Measurements from ENCODE around the gene AQP4.

Gene AQP4

DNA sequence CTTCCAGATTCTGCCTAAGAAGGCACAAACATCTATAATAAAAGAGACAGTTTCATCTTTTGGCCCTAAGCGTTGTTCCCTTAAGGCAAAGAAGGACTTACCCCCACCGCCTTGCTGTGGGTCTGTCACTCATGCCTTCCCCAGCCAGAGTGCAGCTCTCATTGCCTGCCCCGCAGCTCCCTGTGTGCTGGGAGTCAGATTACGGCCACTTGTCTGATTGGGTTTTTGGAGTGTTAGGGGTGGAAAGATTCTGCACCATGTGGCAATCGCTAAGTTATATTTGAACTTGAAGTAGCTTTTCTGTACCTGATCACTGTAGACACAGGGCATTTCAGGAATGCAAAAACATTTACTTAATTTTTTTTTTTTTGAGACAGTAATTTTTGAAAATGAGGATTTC is at the start of gene AQP4:
TSS of gene AQP4 (minus strand) at position 151 of the 400 bp plus-strand sequence. CDS start at position 133, 18 bp downstream.
- DNase-seq (ENCODE audit: low spot score): no peak

DNA sequence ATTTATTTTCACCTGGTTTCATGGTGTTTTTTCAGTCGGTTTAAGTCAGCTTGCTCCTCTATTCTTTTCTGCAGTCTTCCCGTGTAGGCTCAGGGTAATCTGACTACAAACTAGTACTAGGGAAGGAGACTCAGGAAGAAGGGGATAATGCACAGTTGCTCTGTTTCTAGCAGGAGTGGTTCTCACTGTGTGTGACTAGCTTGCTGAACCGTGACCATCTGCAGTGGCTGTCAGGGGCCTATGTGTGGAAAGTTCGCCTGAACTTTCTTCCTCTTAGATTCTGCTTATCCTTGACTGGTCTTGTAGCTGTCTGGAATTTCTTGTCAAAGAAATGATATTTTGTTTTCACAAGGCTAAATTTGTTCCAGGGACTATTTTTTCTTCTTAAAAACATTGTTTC is 46.3 kb upstream of the AQP4 start:
- DNase-seq (ENCODE audit: low spot score): no peak

DNA sequence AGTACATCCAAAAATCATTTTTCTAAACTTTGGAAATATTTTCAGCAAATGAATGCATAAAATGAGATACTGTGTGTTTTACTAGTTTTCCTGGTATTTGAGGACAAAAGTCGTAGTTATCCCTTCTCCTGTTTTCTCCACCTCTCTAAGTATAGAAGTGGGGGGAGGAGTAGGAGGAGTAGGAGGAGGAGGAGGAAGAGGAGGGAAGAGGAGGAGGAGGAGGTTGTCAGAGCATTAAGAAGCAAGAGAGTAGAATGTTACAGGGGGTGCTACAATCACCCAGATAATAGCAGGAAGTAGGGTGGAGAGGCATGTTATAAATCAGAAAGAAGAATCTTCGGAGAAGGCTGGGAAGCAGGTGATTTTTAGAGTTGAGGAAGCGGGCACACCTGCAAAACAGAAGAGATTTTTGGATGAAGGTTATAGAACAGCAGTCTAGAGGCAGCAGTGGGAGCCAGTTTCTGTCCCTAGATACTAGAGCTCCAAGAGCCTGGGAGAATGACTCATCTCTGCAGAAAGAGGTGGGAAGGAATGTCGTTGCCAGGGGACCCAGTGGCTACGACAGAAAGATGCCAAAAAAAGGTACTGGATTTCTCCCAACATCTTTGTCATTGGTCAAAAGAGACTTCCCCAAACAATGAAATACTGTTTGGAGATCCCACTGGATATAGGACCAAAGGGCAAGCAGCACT is 44.2 kb upstream of the AQP4 start:
- no peak for DNase-seq (ENCODE audit: low spot score)

DNA sequence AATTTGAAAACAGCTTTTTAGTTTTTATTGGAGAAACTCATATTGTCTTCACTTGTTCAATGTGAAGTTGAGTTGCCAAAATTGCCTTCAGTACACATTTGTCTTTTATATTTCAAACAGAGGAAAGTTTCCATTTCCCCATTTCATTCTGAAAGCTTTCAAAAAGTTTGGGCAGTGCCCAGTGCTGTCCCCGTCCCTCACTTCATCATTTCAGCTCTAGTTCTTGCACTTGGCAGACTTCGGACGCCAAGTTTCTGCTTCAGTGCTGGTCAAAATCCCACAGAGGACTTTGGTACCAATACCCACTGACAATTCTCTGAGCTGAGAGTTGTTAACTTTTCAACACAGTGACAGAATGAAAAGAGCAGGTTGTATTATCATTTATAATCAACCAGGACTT is 43.4 kb upstream of the AQP4 start:
- DNase-seq (ENCODE audit: low spot score): no peak

GRCh38 chr18:26902291-26902690 is 36.8 kb upstream of the AQP4 start:
- DNase-seq (ENCODE audit: low spot score): no peak

DNA sequence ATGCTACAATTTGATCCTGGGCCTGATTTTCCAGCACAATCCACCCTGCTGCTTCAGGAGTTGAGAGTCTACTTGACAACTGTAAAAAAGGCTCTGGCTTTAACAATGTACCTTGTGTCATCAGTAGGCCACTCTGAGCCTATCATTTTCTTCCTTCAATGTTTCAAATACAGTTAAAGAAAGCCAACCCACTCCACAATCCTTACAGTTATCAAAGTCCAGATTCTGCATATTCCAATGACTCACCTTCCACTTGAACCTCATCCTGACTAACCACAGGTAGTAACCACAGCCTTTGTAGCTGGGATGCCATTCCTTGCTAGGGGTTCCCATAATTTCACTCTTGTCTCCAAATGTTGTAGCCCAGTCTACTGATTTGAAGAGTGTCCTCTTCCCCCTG is 35.5 kb upstream of the AQP4 start:
- DNase-seq (ENCODE audit: low spot score): no peak

DNA sequence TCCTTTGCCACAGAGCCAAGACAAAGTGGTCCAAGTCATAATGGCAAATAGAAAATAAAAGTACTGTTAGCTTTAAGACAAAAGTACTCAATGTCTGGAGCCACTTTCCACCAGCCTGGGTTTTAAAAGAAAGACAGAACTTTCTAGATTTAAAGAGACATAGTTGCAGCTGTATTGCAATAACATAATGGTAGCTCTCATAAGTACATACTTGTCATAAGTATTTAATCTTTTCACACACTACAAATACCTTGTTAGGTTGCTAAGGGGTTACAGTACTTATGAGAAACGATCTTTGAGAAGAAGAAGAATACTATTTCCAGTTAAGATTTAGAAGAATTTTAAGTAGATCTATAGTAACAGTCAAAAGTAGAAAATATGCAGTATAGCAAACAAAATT is 28.9 kb upstream of the AQP4 start:
- no peak for DNase-seq (ENCODE audit: low spot score)

DNA sequence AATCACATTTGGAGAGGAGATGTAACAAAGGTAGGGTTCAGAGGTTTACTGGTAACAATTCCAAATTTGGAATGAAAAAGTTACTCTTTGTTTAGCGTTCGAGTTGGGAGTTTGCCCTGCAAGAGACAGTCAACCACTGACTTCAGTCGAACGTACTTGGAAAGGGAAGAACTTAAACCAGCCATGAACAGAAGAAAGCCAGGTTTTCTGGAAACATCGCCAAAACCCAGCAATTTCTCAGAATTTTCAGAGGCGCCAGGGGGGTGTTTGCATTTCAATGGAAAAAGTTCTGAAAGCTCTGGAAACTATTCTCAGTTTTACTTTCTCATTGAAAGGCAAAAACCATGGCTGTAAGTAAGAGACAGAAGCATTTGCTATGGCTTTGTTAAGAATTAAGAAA is 28.5 kb upstream of the AQP4 start:
- DNase-seq (ENCODE audit: low spot score): no peak

DNA sequence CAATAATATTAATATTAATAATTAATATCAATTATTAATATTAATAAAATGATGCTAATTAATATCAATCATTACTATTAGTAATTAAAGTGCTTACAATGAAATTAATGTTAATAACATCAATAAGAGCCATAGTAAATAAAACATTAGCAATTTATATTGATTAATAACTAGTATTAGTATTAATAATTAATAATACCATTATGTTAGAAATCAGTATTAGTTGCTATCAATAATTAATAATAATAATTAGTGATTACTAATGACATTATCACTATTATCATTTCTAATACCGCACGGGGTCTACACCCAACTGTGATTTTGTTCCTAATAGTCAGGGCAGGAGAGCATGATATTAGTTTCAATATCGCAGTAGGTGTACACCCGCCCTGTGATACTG is 22.8 kb upstream of the AQP4 start:
- DNase-seq (ENCODE audit: low spot score): no peak

DNA sequence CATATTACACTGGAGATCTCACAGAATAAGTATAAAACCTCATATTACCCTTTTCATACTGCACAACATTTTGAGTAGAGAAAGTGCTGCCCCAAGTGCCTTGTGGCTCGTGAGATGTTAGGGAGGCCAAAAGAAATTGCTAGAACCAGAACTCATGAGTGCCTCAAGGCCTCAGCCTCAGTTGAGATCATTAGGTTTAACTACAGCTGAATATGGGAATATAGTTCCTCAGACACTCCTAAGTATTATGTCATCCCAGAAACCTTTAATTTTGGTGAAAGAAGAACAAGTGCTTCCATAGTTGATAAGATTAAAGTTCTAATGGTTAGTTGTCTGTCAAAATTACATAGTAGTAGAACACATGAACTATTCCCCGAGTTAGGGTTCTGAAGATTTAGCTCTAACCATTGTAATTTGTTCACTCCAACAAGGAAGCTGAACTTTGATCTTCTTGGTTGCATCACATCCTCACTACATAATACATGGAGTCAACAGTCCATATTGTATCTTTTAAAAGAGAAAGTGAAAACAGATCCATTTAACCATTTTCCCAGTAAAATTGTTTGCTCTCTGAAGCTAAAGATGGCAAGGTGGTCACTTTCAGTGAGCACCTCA is 9.6 kb upstream of the AQP4 start:
- no peak for DNase-seq (ENCODE audit: low spot score)

DNA sequence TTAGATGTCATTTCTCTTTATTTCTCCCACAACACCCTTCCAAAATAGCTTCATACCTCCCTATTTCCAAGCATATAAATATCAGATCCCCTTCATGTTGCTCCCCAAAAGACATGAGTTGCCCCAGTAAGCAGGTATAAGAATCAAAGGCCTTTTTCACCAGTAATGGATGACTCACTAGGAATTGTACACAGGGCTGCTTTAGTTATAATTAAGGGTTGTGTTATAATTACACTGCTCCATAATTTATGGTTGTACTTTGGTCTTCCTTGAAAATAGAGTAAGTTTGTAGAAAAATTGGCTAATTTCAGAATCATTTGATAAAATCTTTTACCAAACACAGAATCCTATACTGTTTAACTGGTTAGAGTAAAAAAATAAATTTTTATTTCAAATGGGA is 8.8 kb upstream of the AQP4 start:
- DNase-seq (ENCODE audit: low spot score): no peak

DNA sequence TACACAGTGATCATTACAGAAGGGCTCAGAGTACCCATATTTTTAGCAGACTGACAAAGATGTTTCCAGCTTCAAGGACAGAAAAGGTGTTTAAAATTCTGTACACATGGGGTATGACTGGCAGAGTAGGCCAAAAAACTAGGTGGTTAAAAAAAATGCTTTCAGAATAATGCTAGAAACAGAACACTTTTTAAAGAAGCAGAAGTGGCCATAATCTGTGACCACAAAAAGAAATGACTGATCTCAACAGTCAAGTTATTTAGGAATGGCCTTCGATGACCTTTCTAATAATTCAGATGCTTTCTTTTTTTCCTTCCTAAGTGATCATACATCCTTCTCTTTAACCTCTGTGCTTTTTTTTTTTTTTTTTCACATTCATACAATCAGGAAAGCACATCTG is 4.1 kb upstream of the AQP4 start:
- no peak for DNase-seq (ENCODE audit: low spot score)

DNA sequence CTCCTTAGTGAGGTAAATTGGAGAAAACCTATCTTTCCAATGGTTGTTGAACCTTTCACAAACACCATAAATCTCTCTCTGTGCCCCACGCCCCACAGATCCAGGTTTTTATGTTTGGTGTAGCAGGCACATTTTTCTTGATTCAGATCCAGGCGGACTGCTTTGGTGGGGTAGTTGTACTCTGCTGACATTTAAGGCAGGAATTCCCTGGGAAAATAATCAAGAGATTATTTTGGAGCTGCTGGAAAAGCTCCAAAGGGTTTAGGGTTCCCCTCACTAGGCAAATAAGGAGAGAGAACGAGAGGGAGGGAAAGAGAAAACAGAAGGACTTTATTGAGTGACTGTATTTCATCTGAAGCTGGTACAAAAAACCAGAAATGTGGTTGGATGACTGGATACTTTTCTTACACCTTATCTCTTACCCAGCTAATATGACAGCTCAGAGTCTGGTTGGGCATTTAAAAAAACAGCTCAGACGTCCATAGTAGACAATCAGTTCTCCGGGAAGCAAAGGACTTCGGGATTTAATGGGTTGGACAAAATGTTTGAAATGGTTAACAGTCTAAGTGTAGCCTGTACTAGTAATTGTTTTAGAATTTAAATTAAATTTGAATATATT is 3.6 kb upstream of the AQP4 start:
- no peak for DNase-seq (ENCODE audit: low spot score)

DNA sequence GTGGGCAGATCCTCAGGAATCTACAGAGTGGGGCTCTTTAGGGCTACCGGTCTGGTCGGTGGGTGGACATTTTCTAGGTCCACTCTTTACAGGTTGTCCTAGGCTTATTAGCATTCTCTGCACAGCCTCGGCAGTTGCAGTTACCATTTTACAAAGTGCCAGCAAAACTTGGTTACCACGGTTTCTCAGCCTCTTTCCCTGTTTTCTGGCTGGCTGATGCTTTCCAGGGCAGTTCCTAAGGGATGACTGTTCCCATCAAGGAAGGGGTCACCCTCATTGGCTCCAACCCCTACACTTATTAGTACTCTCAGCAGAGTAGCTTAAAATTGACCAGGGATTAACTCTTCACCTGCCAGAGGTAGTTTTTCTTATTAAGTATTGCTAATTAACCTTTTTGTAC is 2.0 kb upstream of the AQP4 start:
- DNase-seq (ENCODE audit: low spot score): no peak

GRCh38 chr18:26864658-26865057 is 849 bp downstream of the AQP4 start:
- DNase-seq (ENCODE audit: low spot score): no peak

DNA sequence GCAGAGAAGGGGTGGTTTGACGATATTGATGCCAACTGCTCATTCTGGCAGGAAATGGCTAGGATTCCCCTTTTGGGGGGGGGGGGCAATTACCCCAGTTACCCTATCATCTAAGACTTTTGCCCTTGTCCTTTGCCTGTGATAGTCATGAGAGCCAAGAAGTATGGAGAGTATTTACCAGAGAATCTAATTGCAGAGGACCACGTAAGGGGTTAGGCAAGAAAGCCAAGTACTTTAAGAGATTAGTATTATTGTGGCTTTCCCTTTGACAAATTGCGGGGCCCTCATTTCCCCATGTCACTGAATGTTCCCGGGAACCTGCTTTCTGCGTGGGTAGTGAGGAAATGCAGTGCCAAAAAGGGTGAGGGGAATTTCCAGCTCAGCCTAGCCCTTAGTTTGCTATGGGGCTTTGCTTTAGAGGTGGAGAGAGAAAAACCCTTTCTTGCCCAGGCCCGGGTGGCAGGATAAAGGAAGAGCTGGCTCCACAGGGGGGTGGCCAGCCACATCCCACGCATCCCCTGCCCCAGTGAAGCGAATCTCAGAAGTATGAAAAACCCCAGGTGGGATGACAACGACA is 1.5 kb downstream of the AQP4 start:
- DNase-seq (ENCODE audit: low spot score): no peak

DNA sequence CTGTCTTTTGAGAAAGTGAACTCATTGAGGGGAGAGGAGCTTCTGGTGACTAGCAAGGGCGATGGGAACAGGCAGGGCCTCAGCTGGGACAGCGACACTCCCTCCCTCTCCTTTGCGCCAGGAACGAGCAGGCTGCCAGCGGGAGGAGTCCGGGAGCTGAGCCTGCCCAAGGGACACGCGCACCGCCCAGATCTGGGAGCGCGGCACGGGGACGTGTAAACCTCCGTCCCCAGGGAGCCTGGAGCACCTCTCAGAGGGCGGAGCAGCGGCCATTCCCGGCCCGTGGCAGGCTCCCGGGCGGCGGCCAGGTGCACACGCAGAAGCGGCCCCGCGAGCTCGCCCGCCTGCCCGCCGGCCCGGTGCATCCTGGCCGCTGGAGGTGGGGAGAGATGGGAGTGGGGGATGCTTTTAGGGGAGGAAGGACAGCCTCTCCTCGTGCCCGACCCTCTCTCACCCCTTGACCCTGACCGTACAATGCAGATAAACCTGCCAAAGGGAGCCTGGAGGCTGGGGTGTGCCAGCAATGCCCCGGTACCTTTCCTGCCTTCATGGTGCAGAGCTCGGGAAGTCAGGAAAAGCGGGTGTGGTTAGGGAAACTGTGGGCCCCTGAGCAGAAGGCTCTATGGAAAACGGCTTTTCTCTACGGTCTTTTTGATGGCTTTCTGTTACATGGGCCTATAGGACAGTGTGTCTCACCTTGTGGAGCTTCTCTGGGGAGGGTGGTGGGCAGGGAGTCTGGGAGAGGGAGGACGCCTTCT is 2.2 kb downstream of the AQP4 start:
- DNase-seq (ENCODE audit: low spot score): peak; percentile 6

DNA sequence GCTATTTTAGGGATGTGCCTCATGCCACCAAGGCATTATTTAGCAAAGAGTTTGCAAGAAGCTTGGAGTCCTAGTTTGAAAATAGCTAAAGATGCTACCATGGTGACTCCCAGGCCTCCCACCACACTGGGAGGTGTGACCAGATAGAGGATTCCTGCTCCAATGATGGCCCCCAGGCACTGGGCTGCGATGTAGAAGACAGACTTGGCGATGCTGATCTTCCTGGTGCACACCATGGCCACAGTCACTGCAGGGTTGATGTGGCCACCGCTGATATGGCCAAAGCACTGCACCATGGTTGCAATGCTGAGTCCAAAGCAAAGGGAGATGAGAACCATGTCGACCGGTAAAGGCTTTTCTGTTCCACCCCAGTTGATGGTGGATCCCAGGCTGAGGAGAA is 3.4 kb downstream of the AQP4 start:
- DNase-seq (ENCODE audit: low spot score): no peak

DNA sequence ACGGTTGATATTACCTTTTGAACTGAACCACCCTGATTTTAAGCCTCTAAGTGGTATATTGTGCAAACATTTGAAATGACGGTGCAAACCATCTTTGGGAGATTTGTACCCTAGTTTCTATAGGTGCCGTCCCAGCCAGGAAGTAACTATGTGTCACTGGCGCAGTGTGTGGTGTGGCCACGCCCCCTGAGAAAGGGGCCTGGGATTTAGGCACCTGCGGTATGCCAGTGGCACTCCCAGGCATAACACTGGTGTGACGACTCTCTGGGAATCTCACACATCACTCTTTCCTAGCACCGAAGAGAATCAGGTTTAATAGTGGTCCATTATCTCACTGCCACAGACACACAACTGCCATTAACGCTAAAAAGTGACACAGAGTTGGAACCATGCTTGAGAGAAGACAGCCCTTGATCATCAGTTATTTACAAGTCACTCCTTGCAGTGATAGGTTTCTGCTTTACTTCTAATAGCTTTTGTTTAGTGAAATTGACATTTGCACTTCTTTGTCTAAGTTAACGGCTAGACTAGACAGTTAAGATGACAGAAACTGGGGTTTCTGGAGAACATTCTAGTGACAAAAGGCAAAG is 11.1 kb downstream of the AQP4 start:
- DNase-seq (ENCODE audit: low spot score): no peak

GRCh38 chr18:26853401-26853800 is 12.1 kb downstream of the AQP4 start:
- DNase-seq (ENCODE audit: low spot score): no peak

GRCh38 chr18:26843760-26844159 is 21.7 kb downstream of the AQP4 start:
- DNase-seq (ENCODE audit: low spot score): no peak

GRCh38 chr18:26840965-26841364 is 24.5 kb downstream of the AQP4 start:
- DNase-seq (ENCODE audit: low spot score): no peak
